SK-N-SH (cell line): ENCODE results near the gene MRPL53. TPM values are rescaled to one million over a fixed set of nuclear protein-coding genes. Genes with fewer than 3 reads are reported as not detected.

Source experiments
- CTCF ChIA-PET: fragments of 300-600, 350-600 bp; formaldehyde crosslinking; extraction: SDS; loops from one replicate; lab custom pipeline; 2021; lab: Yijun Ruan, JAX
- POLR2A ChIA-PET: fragments of 350-600 bp; sonication (Branson Sonifier 250); formaldehyde crosslinking; extraction: SDS; loops from one replicate; lab custom pipeline; 2020; ENCODE audit warnings: antibody characterized with exemption, inconsistent platforms; lab: Yijun Ruan, JAX
- DNase-seq: peaks from one replicate; pipeline ENCODE4 v3.0.0; 2012
- H2AFZ ChIP-seq: fragments of 200-600 bp; sonication (generic); 2 replicates; pipeline ENCODE4 v1.8.1; 2016; ENCODE audit warnings: antibody characterized with exemption, mild to moderate bottlenecking, low read depth
- H3F3A ChIP-seq: fragments of 200-600 bp; sonication (generic); replicated peaks from 2 replicates; pipeline ENCODE3; 2016; ENCODE audit warnings: antibody characterized with exemption, mild to moderate bottlenecking; ENCODE audit not compliant: insufficient read depth
- H3K27ac ChIP-seq, 2 experiments: fragments of 200-500 bp in 1 of 2; fragments of 200-600 bp in 1 of 2; sonication (Bioruptor generic) in 1 of 2; sonication (generic), shearing (Covaris generic) in 1 of 2; 2 replicates each; pipeline versions ENCODE4 v1.5.1 to v1.6.1; 2014 to 2016; ENCODE audit warnings: low read depth in 2 of 2, inconsistent platforms in 1 of 2, low read length in 1 of 2, mild to moderate bottlenecking in 1 of 2, mixed read lengths in 1 of 2
- H3K27me3 ChIP-seq: fragments of 200-600 bp; sonication (generic), shearing (Covaris generic); 2 replicates; pipeline ENCODE4 v1.6.1; 2016; ENCODE audit warnings: mixed run types; ENCODE audit not compliant: insufficient read depth
- H3K36me3 ChIP-seq, 2 experiments: fragments of 200-500 bp in 1 of 2; fragments of 200-600 bp in 1 of 2; sonication (Bioruptor generic) in 1 of 2; sonication (generic) in 1 of 2; replicated peaks in 1 of 2; 2 replicates each; pipeline versions ENCODE3 to v1.5.1; 2014 to 2016; ENCODE audit warnings: low read length in 1 of 2, mild to moderate bottlenecking in 1 of 2; ENCODE audit not compliant: insufficient read depth in 2 of 2, control insufficient read depth in 1 of 2
- H3K4me1 ChIP-seq, 2 experiments: fragments of 200-500 bp in 1 of 2; fragments of 200-600 bp in 1 of 2; sonication (Bioruptor generic) in 1 of 2; sonication (generic), shearing (Covaris generic) in 1 of 2; 2 replicates each; pipeline versions ENCODE4 v1.5.1 to v1.6.1; 2014 to 2016; ENCODE audit warnings: low read depth in 1 of 2, low read length in 1 of 2, mixed run types in 1 of 2; ENCODE audit not compliant: insufficient read depth in 2 of 2, control insufficient read depth in 1 of 2
- H3K4me2 ChIP-seq: fragments of 200-600 bp; sonication (generic), shearing (Covaris generic); 2 replicates; pipeline ENCODE4 v1.6.1; 2017; ENCODE audit warnings: mixed run types
- H3K4me3 ChIP-seq, 2 experiments: fragments of 200-500 bp in 1 of 2; fragments of 200-600 bp in 1 of 2; sonication (Bioruptor generic) in 1 of 2; sonication (generic), shearing (Covaris generic) in 1 of 2; 2 replicates each; pipeline versions ENCODE4 v1.5.1 to v1.8.1; 2014 to 2016; ENCODE audit warnings: low read depth in 2 of 2, inconsistent platforms in 1 of 2, low read length in 1 of 2, mild to moderate bottlenecking in 1 of 2, mixed read lengths in 1 of 2, moderate library complexity in 1 of 2
- H3K79me2 ChIP-seq: fragments of 200-600 bp; sonication (generic); 2 replicates; pipeline ENCODE4 v1.8.1; 2017; ENCODE audit warnings: mild to moderate bottlenecking; ENCODE audit not compliant: insufficient read depth
- H3K9ac ChIP-seq: fragments of 200-600 bp; sonication (generic); 2 replicates; pipeline ENCODE4 v1.6.1; 2017; ENCODE audit warnings: mixed run types
- H3K9me2 ChIP-seq: fragments of 200-600 bp; sonication (generic); 2 replicates; pipeline ENCODE4 v1.6.1; 2017; ENCODE audit warnings: mixed run types
- H3K9me3 ChIP-seq: fragments of 200-600 bp; sonication (generic); 2 replicates; pipeline ENCODE4 v1.6.1; 2017; ENCODE audit warnings: mixed run types, mild to moderate bottlenecking, moderate library complexity
- H4K20me1 ChIP-seq: fragments of 200-600 bp; sonication (generic); 2 replicates; pipeline ENCODE4 v1.6.1; 2017; ENCODE audit warnings: mild to moderate bottlenecking, mixed run types; ENCODE audit not compliant: insufficient read depth
- ELF1 ChIP-seq: IDR thresholded peaks from 2 replicates; pipeline ENCODE4 v1.4.0; 2012
- GATA2 ChIP-seq: sonication (generic); formaldehyde crosslinking; IDR thresholded peaks from 2 replicates; pipeline ENCODE4 v1.5.0; 2020; ENCODE audit warnings: mild to moderate bottlenecking, missing genetic modification reagents
- JUND ChIP-seq: IDR thresholded peaks from 2 replicates; pipeline ENCODE4 v1.4.0; 2012
- MAX ChIP-seq: IDR thresholded peaks from 2 replicates; pipeline ENCODE4 v1.4.0; 2012; ENCODE audit warnings: low read depth
- POLR2AphosphoS5 ChIP-seq: IDR thresholded peaks from 2 replicates; pipeline ENCODE4 v1.6.1; 2012; ENCODE audit warnings: low read depth, low read length
- RAD21 ChIP-seq: IDR thresholded peaks from 2 replicates; pipeline ENCODE4 v1.6.1; 2012; ENCODE audit warnings: mild to moderate bottlenecking, low read length
- SIN3A ChIP-seq: IDR thresholded peaks from 2 replicates; pipeline ENCODE4 v1.6.1; 2012; ENCODE audit warnings: low read depth, mild to moderate bottlenecking, low read length, moderate library complexity, borderline replicate concordance
- TEAD4 ChIP-seq: IDR thresholded peaks from 2 replicates; pipeline ENCODE4 v1.4.0; 2012; ENCODE audit warnings: mild to moderate bottlenecking, borderline replicate concordance; ENCODE audit not compliant: insufficient read depth
- WGBS: methylation state at CpG from one replicate; pipeline ENCODE4 v1.1.6; 2017; ENCODE audit warnings: low lambda C conversion rate; 5-methylcytosine and 5-hydroxymethylcytosine counted together
- polyA plus RNA-seq, 3 experiments: library from polyadenylated mRNA; depleted of rRNA; stranded (reverse); fragments of >200 nt; gene quantifications; 2 replicates each; pipeline ENCODE4 v1.2.3, GENCODE V29; 2012
- TF ChIP-seq, protein P1 (sequence below): fragments of 150-350 bp; IDR thresholded peaks from 2 replicates; pipeline ENCODE4 v1.6.1; 2017; ENCODE audit warnings: antibody characterized with exemption, low read length, low read depth, borderline replicate concordance
- TF ChIP-seq, protein P2 (sequence below): IDR thresholded peaks from 2 replicates; pipeline ENCODE4; 2012

Gene MRPL53
- polyA plus RNA-seq, 1 of the 3 experiments (the other 2 are of a cell fraction) = 95.0 TPM

DNA sequence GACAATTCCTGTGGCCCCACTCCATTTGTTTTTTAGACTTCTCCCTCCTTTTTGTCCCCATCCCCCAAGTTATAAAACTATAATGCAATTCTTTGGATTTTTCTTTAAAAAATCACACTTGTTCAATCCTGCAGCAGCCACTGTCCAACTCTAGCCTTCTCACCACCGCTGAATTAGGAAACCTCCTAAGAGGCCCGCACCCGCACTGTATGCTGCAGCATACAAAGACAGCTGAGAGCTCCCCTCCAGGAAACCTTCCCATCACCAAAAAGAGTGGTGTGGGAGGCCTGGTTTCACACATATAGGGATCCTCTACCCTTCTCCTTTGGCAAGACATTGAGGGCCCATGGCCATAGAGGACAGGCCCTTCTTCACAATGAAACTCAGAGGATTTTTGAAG is 32.1 kb upstream of the MRPL53 start:
- no peak overlapping the region for H3K4me2 ChIP-seq
- no peak overlapping the region for H3K4me3 ChIP-seq
- no peaks in the 10 kb centered on the region for H4K20me1 ChIP-seq
- no peak for DNase-seq
- H3K27ac ChIP-seq = no peak overlapping the region
- no peaks in the 10 kb centered on the region for H3K9me2 ChIP-seq
- CTCF ChIA-PET = interaction anchor here (1.1 to 7.5 kb wide), 4 partner anchors 8 to 28 kb away, joined by 3 to 56 read pairs (median 7); partner anchors contain the start of genes CCDC142 and TTC31
- no peaks in the 10 kb centered on the region for H3K27me3 ChIP-seq
- H2AFZ ChIP-seq = no peak overlapping the region
- H3K4me1 ChIP-seq = peaks cover 19 to 45% of the 10 kb centered on the region in 2 experiments; a peak in 3 of 4 replicates
- no peaks in the 10 kb centered on the region for H3K9me3 ChIP-seq
- 97% methylated on average over 3 of the region's 3 CpGs for WGBS
- H3K9ac ChIP-seq = no peak overlapping the region
- H3F3A ChIP-seq = peaks cover 23% of the 10 kb centered on the region
- H3K36me3 ChIP-seq = peaks cover 15 to 20% of the 10 kb centered on the region in 2 experiments
- TF ChIP-seq POLR2AphosphoS5 (no peak), TEAD4 (no peak), SIN3A (no peak), JUND (no peak), MAX (no peak), ELF1 (no peak), RAD21 (no peak), GATA2 (CRISPR knock-in tag) (no peak)
- TF ChIP-seq, protein P1, sequence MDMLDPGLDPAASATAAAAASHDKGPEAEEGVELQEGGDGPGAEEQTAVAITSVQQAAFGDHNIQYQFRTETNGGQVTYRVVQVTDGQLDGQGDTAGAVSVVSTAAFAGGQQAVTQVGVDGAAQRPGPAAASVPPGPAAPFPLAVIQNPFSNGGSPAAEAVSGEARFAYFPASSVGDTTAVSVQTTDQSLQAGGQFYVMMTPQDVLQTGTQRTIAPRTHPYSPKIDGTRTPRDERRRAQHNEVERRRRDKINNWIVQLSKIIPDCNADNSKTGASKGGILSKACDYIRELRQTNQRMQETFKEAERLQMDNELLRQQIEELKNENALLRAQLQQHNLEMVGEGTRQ = no peak
- TF ChIP-seq, protein P2, sequence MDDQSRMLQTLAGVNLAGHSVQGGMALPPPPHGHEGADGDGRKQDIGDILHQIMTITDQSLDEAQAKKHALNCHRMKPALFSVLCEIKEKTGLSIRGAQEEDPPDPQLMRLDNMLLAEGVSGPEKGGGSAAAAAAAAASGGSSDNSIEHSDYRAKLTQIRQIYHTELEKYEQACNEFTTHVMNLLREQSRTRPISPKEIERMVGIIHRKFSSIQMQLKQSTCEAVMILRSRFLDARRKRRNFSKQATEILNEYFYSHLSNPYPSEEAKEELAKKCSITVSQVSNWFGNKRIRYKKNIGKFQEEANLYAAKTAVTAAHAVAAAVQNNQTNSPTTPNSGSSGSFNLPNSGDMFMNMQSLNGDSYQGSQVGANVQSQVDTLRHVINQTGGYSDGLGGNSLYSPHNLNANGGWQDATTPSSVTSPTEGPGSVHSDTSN = no peak
- TF ChIP-seq, all 33 proteins: peak for 0
- POLR2A ChIA-PET = interaction anchor here (0.5 to 1.0 kb wide), 2 partner anchors 10 to 82 kb away, joined by 3 to 6 read pairs; partner anchors contain the start of gene TLX2
- H3K79me2 ChIP-seq = peaks cover 17% of the 10 kb centered on the region; the same call in 1 of the 2 replicates

GRCh38 chr2:74503506-74504475 is 31.3 kb upstream of the MRPL53 start:
- Histone ChIP-seq H3K27me3 (no peaks in the 10 kb centered on the region), H3K4me1 (peaks cover 19 to 43% of the 10 kb centered on the region in 2 experiments; a peak in 3 of 4 replicates), H4K20me1 (no peaks in the 10 kb centered on the region), H3K27ac (no peak overlapping the region), H3K36me3 (peaks cover 15 to 20% of the 10 kb centered on the region in 2 experiments), H3K9me3 (no peaks in the 10 kb centered on the region), H3K79me2 (peaks cover 17% of the 10 kb centered on the region; the same call in 1 of the 2 replicates), H3K9ac (no peak overlapping the region), H3F3A (peaks cover 17% of the 10 kb centered on the region), H3K4me3 (no peak overlapping the region), H2AFZ (no peak overlapping the region), H3K9me2 (no peaks in the 10 kb centered on the region), H3K4me2 (no peak overlapping the region)
- TF ChIP-seq JUND = no peak
- ChIA-PET CTCF (interaction anchor here (1.0 to 7.5 kb wide), 5 partner anchors 9 to 87 kb away, joined by 3 to 56 read pairs (median 3); partner anchors contain the start of genes CCDC142 and TTC31), POLR2A (interaction anchor here (0.5 to 1.0 kb wide), 2 partner anchors 11 to 81 kb away, joined by 3 to 6 read pairs; partner anchors contain the start of gene TLX2)
- WGBS = 95% methylated on average over 43 of the region's 45 CpGs
- no peak for DNase-seq
